ENCODE data around the gene HEPACAM.

DNA sequence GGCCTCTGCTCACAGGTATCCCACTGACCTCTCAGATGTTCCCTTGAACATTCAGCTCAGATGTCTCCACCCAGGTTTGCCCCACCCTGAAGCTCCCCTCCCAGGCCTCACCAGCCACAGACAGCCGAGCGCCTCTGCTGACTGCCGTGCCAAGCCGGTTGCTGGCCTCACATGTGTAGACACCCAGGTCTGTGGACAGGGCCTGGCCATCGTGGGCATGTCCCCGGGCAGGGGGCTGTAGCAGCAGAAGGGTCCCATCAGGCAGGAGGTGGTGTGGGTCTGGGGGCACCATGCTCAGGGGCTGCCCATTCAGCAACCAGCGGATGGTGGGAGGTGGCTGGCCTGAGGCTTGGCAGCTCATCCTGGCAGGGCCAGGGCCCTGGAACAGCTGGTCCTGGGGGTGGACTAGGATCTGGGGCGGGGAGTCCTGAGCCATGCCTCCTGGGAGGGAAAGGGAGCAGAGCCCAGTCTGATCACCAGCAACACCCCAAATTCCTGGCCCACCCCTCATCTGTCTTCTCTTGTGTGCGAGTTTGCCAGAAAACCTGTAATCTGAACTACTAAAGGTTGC is 38.9 kb downstream of the HEPACAM start:
- TF ChIP-seq POLR2A (IDR thresholded peaks at IDR 0.05; ENCODE audit: low read depth, low read length): no peak
- TF ChIP-seq POLR2AphosphoS5 (IDR thresholded peaks at IDR 0.05; ENCODE audit: low read depth, low read length): no peak
- TF ChIP-seq TAF1 (IDR thresholded peaks at IDR 0.05; ENCODE audit: borderline replicate concordance, low read depth, low read length): no peak

All from GM12892 (cell line).